GM10266 (cell line): ENCODE results near the gene KLF11.
A peak's percentile ranks its signal among the peaks of the same experiment; 100 is the strongest.

Experiments used
- DNase-seq: peaks from one replicate; pipeline ENCODE4 v3.0.0; 2012; ENCODE audit errors: extremely low spot score
- TF ChIP-seq, protein P1 (sequence below): IDR thresholded peaks from 2 replicates; pipeline ENCODE4 v1.5.1; 2012; ENCODE audit warnings: mild to moderate bottlenecking, low read depth; ENCODE audit not compliant: control insufficient read depth, insufficient read depth; ENCODE audit errors: missing control alignments

The KLF11 gene

DNA sequence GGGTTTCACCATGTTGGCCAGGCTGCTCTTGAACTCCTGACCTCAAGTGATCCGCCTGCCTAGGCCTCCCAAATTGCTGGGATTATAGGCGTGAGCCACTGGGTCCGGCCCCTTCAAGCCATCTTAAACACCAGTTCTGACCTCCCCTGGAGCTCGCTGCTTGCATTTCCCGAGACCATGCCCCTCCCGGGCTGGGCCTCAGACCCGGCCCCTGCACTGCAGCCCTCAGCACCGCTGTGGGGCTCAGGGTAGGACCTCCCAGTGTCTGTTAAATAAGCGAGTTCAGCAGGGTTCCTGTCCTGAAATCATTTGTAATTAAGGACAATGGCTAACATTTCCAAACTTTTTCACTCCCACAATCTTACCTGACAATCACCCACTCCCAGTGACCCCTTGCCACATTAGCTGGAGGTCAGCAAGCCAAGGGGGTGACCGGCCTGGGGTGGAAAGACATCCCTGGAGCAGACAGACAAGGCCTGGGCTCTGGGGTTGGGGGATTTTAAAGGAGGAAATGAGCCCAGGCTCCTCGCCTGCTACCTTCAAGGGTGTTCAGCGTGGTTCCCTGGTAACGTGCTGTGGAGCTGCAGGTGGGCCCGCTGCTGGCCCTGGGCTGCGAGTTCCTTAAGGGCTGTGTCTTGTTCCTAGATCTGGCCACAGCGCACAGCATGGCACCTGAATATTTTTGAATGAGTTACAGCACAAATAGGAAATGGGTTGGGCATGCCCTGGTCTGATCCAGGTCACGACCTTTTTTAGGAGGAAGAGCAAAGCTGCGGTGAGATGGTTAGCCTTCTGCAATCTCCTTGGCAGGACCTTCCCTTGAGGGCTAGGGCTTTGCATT lies 21.8 kb downstream of the KLF11 start:
- no peak for DNase-seq
- TF ChIP-seq, protein P1, sequence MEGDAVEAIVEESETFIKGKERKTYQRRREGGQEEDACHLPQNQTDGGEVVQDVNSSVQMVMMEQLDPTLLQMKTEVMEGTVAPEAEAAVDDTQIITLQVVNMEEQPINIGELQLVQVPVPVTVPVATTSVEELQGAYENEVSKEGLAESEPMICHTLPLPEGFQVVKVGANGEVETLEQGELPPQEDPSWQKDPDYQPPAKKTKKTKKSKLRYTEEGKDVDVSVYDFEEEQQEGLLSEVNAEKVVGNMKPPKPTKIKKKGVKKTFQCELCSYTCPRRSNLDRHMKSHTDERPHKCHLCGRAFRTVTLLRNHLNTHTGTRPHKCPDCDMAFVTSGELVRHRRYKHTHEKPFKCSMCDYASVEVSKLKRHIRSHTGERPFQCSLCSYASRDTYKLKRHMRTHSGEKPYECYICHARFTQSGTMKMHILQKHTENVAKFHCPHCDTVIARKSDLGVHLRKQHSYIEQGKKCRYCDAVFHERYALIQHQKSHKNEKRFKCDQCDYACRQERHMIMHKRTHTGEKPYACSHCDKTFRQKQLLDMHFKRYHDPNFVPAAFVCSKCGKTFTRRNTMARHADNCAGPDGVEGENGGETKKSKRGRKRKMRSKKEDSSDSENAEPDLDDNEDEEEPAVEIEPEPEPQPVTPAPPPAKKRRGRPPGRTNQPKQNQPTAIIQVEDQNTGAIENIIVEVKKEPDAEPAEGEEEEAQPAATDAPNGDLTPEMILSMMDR, result no peak

DNA sequence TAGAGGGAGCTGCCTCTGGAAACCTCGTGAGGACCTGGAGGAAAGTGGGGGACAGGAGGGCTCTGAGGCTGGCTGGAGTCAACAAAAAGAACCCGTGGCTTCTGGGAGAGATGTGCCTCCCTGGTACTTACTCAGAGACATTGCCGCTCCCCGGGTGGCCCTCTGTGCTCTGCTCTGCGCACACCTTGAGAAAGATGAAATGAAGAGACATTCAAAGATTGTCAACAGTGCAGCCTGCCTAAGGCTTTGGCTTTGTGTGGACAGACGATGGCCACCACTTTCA lies 22.4 kb downstream of the KLF11 start:
- TF ChIP-seq, protein P1, result no peak
- DNase-seq, result no peak

DNA sequence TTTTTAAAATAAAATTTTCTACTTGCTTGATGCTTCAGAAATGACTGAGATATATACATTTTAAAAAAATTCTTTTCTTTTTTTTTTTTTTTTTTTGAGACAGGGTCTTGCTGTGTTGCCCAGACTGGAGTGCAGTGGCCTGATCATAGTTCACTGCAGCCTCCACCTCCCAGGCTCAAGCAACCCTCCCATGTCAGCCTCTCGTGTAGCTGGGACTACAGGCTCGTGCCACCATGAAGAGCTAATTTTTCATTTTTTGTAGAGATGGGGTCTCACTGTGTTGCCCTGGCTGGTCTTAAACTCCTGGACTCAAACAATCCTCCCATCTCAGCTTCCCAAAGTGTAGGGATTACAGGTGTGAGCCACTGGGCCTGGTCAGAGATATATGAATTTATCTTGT lies 24.0 kb downstream of the KLF11 start:
- DNase-seq, result no peak
- TF ChIP-seq, protein P1, result no peak

DNA sequence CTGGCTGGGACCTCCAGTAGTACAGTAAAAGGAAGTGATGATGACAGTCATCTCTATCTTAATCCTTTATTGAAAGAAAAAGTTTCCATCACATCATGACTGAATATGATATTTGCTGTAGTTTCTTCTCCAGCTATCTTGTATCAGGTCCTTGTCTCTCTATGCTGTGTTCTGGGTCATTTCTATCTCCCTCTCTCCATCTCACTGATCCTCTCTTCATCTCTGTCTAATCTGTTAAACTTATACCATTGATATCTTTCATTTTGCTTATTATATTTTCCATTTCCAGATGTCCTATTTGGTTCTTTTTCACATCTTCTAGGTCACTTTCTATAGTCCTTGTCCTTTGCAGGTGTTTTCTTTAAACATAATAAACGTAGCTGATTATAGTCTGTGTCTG lies 24.5 kb downstream of the KLF11 start:
- DNase-seq, result no peak
- TF ChIP-seq, protein P1, result no peak

DNA sequence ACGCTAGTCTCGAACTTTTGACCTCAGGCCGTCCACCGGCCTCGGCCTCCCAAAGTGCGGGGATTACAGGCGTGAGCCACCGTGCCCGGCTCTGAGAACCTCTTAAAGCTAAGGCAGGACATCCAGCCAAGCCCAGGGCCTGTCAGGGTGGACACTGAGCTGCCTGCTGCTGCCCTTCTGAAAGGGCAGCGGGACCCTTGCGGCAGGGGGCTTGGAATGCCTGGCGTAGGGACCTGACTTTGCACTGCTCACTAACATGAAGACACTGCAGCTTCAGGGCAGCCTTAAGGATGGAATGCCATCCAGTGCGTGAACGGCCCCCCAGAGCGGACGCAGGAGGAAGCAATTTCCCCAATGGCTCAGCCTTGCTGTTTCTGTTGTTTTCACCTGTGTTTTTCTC lies 27.8 kb downstream of the KLF11 start:
- TF ChIP-seq, protein P1, result no peak
- DNase-seq, result no peak

DNA sequence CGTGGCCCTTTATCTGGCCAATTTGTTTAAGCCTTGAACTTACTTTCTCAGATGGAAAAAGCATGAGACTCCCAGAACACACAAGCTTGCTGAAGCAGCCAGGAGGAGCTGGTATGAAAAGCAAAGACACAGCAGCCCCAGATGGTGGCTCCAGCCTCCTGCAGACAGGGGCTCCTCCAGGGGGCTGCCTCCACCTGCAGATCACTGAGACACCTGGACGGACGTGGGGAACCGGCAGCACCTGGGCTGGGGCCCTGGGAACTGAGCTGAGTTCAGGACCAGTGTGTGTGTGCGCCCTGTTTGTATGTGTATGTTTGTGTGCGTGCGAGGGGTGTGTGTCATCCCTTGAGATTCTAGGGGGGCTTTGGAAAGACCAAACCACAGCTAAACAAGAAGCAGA lies 28.2 kb downstream of the KLF11 start:
- no peak for DNase-seq
- TF ChIP-seq, protein P1, result no peak

DNA sequence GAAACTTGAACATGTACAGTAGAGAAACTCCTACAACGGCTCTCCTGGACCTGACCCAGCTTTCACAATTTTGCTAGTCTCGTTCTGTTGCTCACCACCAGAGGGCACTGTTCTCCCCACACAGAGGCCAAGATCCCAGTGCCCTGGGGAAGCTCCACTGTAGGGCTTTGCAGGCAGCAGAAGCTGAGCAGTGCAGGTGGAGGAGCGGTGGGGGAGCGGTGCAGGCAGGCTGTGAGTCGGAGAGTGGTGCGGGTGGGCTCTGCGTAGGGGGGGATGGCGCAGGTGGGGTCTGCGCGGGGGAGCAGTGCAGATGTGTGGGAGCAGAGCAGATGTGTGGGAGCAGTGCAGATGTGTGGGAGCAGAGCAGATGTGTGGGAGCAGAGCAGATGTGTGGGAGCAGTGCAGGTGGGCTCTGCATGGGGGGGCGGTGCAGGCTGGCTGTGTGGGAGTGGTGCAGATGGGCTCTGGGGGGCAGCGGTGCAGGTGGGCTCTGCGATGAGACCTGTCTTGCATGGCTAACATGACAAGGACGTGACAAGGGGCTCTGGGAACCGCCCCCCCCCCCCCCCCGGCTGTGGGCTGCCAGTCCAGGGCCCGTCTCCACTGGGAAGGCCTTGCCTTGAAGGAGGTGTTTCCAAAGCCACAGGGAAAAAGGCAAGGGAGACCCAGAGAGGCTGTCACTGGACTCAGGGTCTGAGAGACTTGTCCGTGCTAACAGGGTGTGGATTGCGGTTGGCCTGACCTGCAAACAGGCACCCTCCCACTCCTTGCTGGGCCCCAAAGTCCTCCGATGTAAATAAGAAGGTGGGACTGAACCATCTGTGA lies 29.5 kb downstream of the KLF11 start:
- TF ChIP-seq, protein P1, result peak; percentile 86
- DNase-seq, result peak; percentile 88
